WTC11 (cell line): ENCODE measurements around the gene NOX3. TPM values are rescaled to one million over a fixed set of nuclear protein-coding genes. Genes with fewer than 3 reads are reported as not detected.

Experiments
- ATAC-seq: fragments of 200-7000 bp; cut with Tn5 transposase; 2 replicates; pipeline ENCODE4 v1.10.0; 2021; ENCODE audit warnings: mild to moderate bottlenecking, moderate library complexity
- CTCF ChIA-PET: fragments of 300-600 bp; sonication (Branson Sonifier 250); formaldehyde crosslinking; loops from one replicate; lab custom pipeline; 2021; ENCODE audit warnings: antibody characterized with exemption; lab: Charles Lee
- POLR2A ChIA-PET: fragments of 350-600 bp; sonication (Branson Sonifier 250); formaldehyde crosslinking; loops from one replicate; lab custom pipeline; 2021; ENCODE audit warnings: antibody characterized with exemption; lab: Charles Lee
- DNase-seq: peaks from one replicate; pipeline ENCODE4 v3.0.0; 2021; ENCODE audit warnings: low spot score
- H3K27ac Mint-ChIP-seq: 2 replicates; pipeline ENCODE4 v1.8.0; 2021; ENCODE audit warnings: mixed read lengths
- H3K27me3 Mint-ChIP-seq: 2 replicates; pipeline ENCODE4 v1.8.0; 2021; ENCODE audit warnings: low read depth, mild to moderate bottlenecking, moderate library complexity, mixed read lengths
- H3K36me3 Mint-ChIP-seq: 2 replicates; pipeline ENCODE4 v1.8.0; 2021; ENCODE audit warnings: mixed read lengths
- H3K4me1 Mint-ChIP-seq: 2 replicates; pipeline ENCODE4 v1.8.0; 2022; ENCODE audit warnings: mixed read lengths
- H3K4me3 Mint-ChIP-seq: 2 replicates; pipeline ENCODE4 v1.8.0; 2021; ENCODE audit warnings: mild to moderate bottlenecking, moderate library complexity, mixed read lengths
- H3K9me3 Mint-ChIP-seq: 2 replicates; pipeline ENCODE4 v1.8.0; 2021; ENCODE audit warnings: mixed read lengths
- ATF1 ChIP-seq: sonication (generic); formaldehyde crosslinking; IDR thresholded peaks from 2 replicates; pipeline ENCODE4 v1.8.1; 2023; ENCODE audit warnings: mild to moderate bottlenecking, moderate library complexity, missing genetic modification reagents
- CREB1 ChIP-seq: sonication (generic); formaldehyde crosslinking; IDR thresholded peaks from 2 replicates; pipeline ENCODE4 v1.8.0; 2023; ENCODE audit warnings: mild to moderate bottlenecking, missing genetic modification reagents
- GABPB1 ChIP-seq: sonication (generic); formaldehyde crosslinking; IDR thresholded peaks from 2 replicates; pipeline ENCODE4 v1.8.1; 2023; ENCODE audit warnings: mild to moderate bottlenecking, missing genetic modification reagents
- IRF2 ChIP-seq: sonication (generic); formaldehyde crosslinking; IDR thresholded peaks from 2 replicates; pipeline ENCODE4 v1.8.0; 2022; ENCODE audit warnings: low read depth, missing genetic modification reagents, borderline replicate concordance
- MXD4 ChIP-seq: fragments of 250-450 bp; sonication (Bioruptor Pico); IDR thresholded peaks from 2 replicates; pipeline ENCODE4 v1.8.0; 2021; ENCODE audit warnings: mild to moderate bottlenecking, moderate library complexity, borderline replicate concordance
- NFYB ChIP-seq: sonication (generic); formaldehyde crosslinking; conservative IDR thresholded peaks from 2 replicates; pipeline ENCODE4 v1.8.0; 2022; ENCODE audit warnings: low read depth, missing genetic modification reagents
- NR1H2 ChIP-seq: sonication (generic); formaldehyde crosslinking; IDR thresholded peaks from 2 replicates; pipeline ENCODE4 v1.9.0; 2021; ENCODE audit warnings: mild to moderate bottlenecking, moderate library complexity, missing genetic modification reagents
- NR2C2 ChIP-seq: sonication (generic); formaldehyde crosslinking; IDR thresholded peaks from 2 replicates; pipeline ENCODE4 v1.8.0; 2022; ENCODE audit warnings: mild to moderate bottlenecking, missing genetic modification reagents
- OVOL2 ChIP-seq: fragments of 250-450 bp; sonication (Bioruptor Pico); IDR thresholded peaks from 2 replicates; pipeline ENCODE4 v1.9.0; 2021; ENCODE audit warnings: mild to moderate bottlenecking, borderline replicate concordance
- SMAD3 ChIP-seq: sonication (generic); formaldehyde crosslinking; IDR thresholded peaks from 2 replicates; pipeline ENCODE4 v1.8.0; 2022; ENCODE audit warnings: missing genetic modification reagents, mild to moderate bottlenecking, borderline replicate concordance
- TEAD1 ChIP-seq: sonication (generic); formaldehyde crosslinking; IDR thresholded peaks from 2 replicates; pipeline ENCODE4 v1.8.0; 2022; ENCODE audit warnings: mild to moderate bottlenecking, missing genetic modification reagents
- ZNF219 ChIP-seq: sonication (generic); formaldehyde crosslinking; IDR thresholded peaks from 2 replicates; pipeline ENCODE4 v1.8.0; 2023; ENCODE audit warnings: missing genetic modification reagents, mild to moderate bottlenecking, borderline replicate concordance
- ZNF423 ChIP-seq: fragments of 250-450 bp; sonication (Bioruptor Pico); IDR thresholded peaks from 2 replicates; pipeline ENCODE4 v2.1.2; 2022; ENCODE audit warnings: mild to moderate bottlenecking, moderate library complexity
- total RNA-seq: library from RNA; stranded (reverse); gene quantifications from 3 replicates; pipeline ENCODE4 v1.2.3, GENCODE V29; 2021
- TF ChIP-seq, protein P1 (sequence below): sonication (generic); formaldehyde crosslinking; conservative IDR thresholded peaks from 2 replicates; pipeline ENCODE4 v1.8.1; 2023; ENCODE audit warnings: mild to moderate bottlenecking, low read depth, missing genetic modification reagents, moderate library complexity
- TF ChIP-seq, protein P2 (sequence below): sonication (generic); formaldehyde crosslinking; IDR thresholded peaks from 2 replicates; pipeline ENCODE4 v1.8.0; 2023; ENCODE audit warnings: missing genetic modification reagents
- TF ChIP-seq, protein P3 (sequence below): sonication (generic); formaldehyde crosslinking; IDR thresholded peaks from 2 replicates; pipeline ENCODE4 v1.8.1; 2022; ENCODE audit warnings: missing genetic modification reagents, borderline replicate concordance
- TF ChIP-seq, protein P4 (sequence below): sonication (generic); formaldehyde crosslinking; IDR thresholded peaks from 2 replicates; pipeline ENCODE4 v1.8.1; 2023; ENCODE audit warnings: mild to moderate bottlenecking, missing genetic modification reagents
- TF ChIP-seq, protein P5 (sequence below): sonication (generic); formaldehyde crosslinking; IDR thresholded peaks from 2 replicates; pipeline ENCODE4 v1.8.0; 2022; ENCODE audit warnings: mild to moderate bottlenecking, missing genetic modification reagents
- TF ChIP-seq, protein P6 (sequence below): sonication (generic); formaldehyde crosslinking; IDR thresholded peaks from 2 replicates; pipeline ENCODE4 v1.8.0; 2022; ENCODE audit warnings: mild to moderate bottlenecking, missing genetic modification reagents
- TF ChIP-seq, protein P7 (sequence below): sonication (generic); formaldehyde crosslinking; IDR thresholded peaks from 2 replicates; pipeline ENCODE4 v1.8.1; 2023; ENCODE audit warnings: mild to moderate bottlenecking, missing genetic modification reagents, borderline replicate concordance
- TF ChIP-seq, protein P8 (sequence below): sonication (generic); formaldehyde crosslinking; IDR thresholded peaks from 2 replicates; pipeline ENCODE4 v1.8.1; 2023; ENCODE audit warnings: mild to moderate bottlenecking, missing genetic modification reagents, moderate library complexity

NOX3 gene
- total RNA-seq, 1 experiment from 2014 or later, result not detected

DNA sequence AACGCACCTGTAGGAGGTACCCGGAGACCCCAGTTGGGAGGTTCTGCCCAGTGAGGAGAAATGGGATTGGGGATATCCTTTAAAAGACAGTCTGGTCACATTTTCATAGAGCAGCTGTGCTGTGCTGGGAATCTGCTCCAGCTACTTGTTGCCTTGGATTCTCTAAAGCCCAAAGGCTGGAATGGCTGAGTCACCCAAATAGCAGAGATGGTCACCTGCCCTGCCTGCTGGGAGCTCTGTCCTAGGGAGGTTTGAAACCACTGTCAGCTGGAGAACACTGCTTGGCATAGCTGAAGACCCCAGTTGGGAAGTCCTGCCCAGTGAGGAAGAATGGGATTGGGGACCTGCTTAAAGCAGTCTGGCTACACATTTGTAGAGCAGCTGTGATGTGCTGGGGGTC is 106.5 kb downstream of the NOX3 start (continued):
- TF ChIP-seq, protein P1, sequence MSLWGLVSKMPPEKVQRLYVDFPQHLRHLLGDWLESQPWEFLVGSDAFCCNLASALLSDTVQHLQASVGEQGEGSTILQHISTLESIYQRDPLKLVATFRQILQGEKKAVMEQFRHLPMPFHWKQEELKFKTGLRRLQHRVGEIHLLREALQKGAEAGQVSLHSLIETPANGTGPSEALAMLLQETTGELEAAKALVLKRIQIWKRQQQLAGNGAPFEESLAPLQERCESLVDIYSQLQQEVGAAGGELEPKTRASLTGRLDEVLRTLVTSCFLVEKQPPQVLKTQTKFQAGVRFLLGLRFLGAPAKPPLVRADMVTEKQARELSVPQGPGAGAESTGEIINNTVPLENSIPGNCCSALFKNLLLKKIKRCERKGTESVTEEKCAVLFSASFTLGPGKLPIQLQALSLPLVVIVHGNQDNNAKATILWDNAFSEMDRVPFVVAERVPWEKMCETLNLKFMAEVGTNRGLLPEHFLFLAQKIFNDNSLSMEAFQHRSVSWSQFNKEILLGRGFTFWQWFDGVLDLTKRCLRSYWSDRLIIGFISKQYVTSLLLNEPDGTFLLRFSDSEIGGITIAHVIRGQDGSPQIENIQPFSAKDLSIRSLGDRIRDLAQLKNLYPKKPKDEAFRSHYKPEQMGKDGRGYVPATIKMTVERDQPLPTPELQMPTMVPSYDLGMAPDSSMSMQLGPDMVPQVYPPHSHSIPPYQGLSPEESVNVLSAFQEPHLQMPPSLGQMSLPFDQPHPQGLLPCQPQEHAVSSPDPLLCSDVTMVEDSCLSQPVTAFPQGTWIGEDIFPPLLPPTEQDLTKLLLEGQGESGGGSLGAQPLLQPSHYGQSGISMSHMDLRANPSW, result no peak
- TF ChIP-seq TEAD1, result no peak

DNA sequence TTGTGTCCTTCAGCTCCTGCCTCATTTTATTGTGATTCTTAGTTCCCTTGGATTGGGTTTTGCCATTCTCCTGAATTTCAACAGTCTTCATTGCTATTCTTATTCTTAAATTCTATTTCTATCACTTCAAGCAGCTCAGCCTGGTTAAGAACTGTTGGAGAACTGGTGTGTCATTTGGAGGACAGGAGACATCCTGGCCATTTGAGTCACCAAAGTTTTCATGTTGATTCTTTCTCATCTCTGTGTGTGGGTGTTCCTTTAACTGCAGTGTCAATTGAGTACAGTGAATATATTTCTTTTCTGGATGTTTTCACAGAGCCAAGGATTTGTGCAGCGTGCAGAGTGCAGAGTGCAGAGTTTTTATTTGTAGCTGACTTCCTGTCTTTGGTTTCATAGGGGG is 107.8 kb downstream of the NOX3 start:
- ATAC-seq (no peak), DNase-seq (no peak)
- CTCF ChIA-PET, result no interaction called here
- Mint-ChIP-seq H3K4me3 (no peak overlapping the region), H3K27ac (no peak overlapping the region), H3K9me3 (peaks cover 48% of the 10 kb centered on the region), H3K27me3 (no peaks in the 10 kb centered on the region; the same call in 1 of the 2 replicates), H3K36me3 (peaks cover 12% of the 10 kb centered on the region), H3K4me1 (no peaks in the 10 kb centered on the region)
- POLR2A ChIA-PET, result no interaction called here
- no peak for TF ChIP-seq CREB1
- no peak for TF ChIP-seq IRF2 (CRISPR knock-in tag)
- TF ChIP-seq, protein P2, sequence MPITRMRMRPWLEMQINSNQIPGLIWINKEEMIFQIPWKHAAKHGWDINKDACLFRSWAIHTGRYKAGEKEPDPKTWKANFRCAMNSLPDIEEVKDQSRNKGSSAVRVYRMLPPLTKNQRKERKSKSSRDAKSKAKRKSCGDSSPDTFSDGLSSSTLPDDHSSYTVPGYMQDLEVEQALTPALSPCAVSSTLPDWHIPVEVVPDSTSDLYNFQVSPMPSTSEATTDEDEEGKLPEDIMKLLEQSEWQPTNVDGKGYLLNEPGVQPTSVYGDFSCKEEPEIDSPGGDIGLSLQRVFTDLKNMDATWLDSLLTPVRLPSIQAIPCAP (CRISPR knock-in tag), result no peak
- no peak for TF ChIP-seq SMAD3 (CRISPR knock-in tag)
- no peak for TF ChIP-seq MXD4 (CRISPR knock-in tag)
- no peak for TF ChIP-seq NR2C2 (CRISPR knock-in tag)
- TF ChIP-seq, protein P3, sequence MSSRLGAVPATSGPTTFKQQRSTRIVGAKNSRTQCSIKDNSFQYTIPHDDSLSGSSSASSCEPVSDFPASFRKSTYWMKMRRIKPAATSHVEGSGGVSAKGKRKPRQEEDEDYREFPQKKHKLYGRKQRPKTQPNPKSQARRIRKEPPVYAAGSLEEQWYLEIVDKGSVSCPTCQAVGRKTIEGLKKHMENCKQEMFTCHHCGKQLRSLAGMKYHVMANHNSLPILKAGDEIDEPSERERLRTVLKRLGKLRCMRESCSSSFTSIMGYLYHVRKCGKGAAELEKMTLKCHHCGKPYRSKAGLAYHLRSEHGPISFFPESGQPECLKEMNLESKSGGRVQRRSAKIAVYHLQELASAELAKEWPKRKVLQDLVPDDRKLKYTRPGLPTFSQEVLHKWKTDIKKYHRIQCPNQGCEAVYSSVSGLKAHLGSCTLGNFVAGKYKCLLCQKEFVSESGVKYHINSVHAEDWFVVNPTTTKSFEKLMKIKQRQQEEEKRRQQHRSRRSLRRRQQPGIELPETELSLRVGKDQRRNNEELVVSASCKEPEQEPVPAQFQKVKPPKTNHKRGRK (CRISPR knock-in tag), result no peak
- no peak for TF ChIP-seq NR1H2 (CRISPR knock-in tag)
- no peak for TF ChIP-seq ATF1 (CRISPR knock-in tag)
- TF ChIP-seq, protein P4, sequence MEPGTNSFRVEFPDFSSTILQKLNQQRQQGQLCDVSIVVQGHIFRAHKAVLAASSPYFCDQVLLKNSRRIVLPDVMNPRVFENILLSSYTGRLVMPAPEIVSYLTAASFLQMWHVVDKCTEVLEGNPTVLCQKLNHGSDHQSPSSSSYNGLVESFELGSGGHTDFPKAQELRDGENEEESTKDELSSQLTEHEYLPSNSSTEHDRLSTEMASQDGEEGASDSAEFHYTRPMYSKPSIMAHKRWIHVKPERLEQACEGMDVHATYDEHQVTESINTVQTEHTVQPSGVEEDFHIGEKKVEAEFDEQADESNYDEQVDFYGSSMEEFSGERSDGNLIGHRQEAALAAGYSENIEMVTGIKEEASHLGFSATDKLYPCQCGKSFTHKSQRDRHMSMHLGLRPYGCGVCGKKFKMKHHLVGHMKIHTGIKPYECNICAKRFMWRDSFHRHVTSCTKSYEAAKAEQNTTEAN, result no peak
- TF ChIP-seq, protein P5, sequence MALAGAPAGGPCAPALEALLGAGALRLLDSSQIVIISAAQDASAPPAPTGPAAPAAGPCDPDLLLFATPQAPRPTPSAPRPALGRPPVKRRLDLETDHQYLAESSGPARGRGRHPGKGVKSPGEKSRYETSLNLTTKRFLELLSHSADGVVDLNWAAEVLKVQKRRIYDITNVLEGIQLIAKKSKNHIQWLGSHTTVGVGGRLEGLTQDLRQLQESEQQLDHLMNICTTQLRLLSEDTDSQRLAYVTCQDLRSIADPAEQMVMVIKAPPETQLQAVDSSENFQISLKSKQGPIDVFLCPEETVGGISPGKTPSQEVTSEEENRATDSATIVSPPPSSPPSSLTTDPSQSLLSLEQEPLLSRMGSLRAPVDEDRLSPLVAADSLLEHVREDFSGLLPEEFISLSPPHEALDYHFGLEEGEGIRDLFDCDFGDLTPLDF (CRISPR knock-in tag), result no peak
- TF ChIP-seq, protein P6, sequence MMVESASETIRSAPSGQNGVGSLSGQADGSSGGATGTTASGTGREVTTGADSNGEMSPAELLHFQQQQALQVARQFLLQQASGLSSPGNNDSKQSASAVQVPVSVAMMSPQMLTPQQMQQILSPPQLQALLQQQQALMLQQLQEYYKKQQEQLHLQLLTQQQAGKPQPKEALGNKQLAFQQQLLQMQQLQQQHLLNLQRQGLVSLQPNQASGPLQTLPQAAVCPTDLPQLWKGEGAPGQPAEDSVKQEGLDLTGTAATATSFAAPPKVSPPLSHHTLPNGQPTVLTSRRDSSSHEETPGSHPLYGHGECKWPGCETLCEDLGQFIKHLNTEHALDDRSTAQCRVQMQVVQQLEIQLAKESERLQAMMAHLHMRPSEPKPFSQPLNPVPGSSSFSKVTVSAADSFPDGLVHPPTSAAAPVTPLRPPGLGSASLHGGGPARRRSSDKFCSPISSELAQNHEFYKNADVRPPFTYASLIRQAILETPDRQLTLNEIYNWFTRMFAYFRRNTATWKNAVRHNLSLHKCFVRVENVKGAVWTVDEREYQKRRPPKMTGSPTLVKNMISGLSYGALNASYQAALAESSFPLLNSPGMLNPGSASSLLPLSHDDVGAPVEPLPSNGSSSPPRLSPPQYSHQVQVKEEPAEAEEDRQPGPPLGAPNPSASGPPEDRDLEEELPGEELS (CRISPR knock-in tag), result no peak
- TF ChIP-seq, protein P7, sequence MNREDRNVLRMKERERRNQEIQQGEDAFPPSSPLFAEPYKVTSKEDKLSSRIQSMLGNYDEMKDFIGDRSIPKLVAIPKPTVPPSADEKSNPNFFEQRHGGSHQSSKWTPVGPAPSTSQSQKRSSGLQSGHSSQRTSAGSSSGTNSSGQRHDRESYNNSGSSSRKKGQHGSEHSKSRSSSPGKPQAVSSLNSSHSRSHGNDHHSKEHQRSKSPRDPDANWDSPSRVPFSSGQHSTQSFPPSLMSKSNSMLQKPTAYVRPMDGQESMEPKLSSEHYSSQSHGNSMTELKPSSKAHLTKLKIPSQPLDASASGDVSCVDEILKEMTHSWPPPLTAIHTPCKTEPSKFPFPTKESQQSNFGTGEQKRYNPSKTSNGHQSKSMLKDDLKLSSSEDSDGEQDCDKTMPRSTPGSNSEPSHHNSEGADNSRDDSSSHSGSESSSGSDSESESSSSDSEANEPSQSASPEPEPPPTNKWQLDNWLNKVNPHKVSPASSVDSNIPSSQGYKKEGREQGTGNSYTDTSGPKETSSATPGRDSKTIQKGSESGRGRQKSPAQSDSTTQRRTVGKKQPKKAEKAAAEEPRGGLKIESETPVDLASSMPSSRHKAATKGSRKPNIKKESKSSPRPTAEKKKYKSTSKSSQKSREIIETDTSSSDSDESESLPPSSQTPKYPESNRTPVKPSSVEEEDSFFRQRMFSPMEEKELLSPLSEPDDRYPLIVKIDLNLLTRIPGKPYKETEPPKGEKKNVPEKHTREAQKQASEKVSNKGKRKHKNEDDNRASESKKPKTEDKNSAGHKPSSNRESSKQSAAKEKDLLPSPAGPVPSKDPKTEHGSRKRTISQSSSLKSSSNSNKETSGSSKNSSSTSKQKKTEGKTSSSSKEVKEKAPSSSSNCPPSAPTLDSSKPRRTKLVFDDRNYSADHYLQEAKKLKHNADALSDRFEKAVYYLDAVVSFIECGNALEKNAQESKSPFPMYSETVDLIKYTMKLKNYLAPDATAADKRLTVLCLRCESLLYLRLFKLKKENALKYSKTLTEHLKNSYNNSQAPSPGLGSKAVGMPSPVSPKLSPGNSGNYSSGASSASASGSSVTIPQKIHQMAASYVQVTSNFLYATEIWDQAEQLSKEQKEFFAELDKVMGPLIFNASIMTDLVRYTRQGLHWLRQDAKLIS (CRISPR knock-in tag), result no peak
- TF ChIP-seq ZNF219 (CRISPR knock-in tag), result no peak
- no peak for TF ChIP-seq GABPB1 (CRISPR knock-in tag)
- no peak for TF ChIP-seq OVOL2
- TF ChIP-seq ZNF423, result no peak
- TF ChIP-seq, protein P8, sequence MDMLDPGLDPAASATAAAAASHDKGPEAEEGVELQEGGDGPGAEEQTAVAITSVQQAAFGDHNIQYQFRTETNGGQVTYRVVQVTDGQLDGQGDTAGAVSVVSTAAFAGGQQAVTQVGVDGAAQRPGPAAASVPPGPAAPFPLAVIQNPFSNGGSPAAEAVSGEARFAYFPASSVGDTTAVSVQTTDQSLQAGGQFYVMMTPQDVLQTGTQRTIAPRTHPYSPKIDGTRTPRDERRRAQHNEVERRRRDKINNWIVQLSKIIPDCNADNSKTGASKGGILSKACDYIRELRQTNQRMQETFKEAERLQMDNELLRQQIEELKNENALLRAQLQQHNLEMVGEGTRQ (CRISPR knock-in tag), result no peak
- no peak for TF ChIP-seq NFYB (CRISPR knock-in tag)
